LNCAP (cell line): ENCODE data around the gene CPA1.

ENCODE experiments used
- TF ChIP-seq, protein P1 (sequence below): fragments of 450-650 bp; IDR thresholded peaks from 2 replicates; pipeline ENCODE4 v1.5.1; 2017; ENCODE audit warnings: mild to moderate bottlenecking

CPA1 gene

DNA sequence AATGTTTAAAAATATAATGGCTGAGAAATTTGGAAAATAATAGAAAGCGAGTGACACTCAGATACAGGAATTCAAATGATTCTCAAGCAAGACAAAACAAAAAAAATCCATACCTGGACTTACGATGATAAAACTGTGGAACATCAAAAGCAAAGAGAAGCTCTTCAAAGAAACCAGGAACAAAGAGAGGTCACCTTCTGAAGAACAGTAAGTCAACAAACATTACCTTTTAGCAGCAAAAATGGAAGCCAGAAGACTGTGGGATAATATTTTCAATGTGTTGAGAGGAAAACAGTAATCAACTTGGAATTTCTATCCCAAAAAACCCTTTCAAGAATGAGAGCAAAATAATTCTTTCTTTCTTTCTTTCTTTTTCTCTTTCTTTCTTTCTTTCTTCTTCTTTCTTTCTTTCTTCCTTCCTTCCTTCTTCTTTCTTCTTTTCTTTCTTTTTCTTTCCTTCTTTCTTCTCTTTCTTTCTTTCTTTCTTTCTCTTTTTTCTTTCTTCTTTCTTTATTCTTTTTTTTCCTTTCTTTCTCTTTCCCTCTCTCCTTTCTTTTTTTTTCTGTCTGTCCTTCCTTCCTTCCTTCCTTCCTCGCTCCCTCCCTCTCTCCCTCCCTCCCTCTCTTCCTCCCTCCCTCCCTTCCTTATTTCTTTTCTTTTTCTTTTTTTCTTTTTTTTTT lies 37.5 kb upstream of the CPA1 start:
- TF ChIP-seq, protein P1, sequence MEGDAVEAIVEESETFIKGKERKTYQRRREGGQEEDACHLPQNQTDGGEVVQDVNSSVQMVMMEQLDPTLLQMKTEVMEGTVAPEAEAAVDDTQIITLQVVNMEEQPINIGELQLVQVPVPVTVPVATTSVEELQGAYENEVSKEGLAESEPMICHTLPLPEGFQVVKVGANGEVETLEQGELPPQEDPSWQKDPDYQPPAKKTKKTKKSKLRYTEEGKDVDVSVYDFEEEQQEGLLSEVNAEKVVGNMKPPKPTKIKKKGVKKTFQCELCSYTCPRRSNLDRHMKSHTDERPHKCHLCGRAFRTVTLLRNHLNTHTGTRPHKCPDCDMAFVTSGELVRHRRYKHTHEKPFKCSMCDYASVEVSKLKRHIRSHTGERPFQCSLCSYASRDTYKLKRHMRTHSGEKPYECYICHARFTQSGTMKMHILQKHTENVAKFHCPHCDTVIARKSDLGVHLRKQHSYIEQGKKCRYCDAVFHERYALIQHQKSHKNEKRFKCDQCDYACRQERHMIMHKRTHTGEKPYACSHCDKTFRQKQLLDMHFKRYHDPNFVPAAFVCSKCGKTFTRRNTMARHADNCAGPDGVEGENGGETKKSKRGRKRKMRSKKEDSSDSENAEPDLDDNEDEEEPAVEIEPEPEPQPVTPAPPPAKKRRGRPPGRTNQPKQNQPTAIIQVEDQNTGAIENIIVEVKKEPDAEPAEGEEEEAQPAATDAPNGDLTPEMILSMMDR, result no peak

DNA sequence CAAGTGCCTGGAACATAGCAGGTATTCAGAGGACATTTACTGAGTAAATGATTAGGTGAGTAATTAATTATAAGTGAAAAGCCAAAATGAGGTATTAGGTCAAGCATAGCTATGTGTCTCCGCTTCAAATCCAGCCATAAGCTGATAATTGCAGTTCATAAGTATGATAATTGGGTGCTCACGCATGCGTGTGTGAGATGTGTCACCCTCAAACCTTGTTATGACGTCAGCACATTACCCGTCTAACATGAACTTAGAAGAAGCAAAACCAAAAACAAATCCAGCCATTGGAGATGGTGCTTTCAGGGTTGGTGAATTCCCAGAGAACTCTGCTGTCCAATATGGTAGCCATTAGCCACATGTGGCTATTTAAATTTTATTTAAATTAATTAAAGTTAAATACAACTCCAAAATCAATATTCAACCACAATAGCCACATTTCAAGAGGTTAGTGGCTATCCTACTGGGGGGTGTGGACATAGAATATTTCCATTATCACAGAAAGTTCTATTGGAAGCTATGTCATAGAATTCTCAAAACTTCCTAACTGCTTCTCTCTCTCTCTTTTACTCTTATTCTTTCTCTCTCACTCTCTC lies 35.9 kb upstream of the CPA1 start, which contains the start of gene CPA5:
TSS of gene CPA5 (plus strand) at position 546 of the 596 bp plus-strand sequence. CDS start 1,670 bp downstream, outside the sequence.
- TF ChIP-seq, protein P1, result no peak

DNA sequence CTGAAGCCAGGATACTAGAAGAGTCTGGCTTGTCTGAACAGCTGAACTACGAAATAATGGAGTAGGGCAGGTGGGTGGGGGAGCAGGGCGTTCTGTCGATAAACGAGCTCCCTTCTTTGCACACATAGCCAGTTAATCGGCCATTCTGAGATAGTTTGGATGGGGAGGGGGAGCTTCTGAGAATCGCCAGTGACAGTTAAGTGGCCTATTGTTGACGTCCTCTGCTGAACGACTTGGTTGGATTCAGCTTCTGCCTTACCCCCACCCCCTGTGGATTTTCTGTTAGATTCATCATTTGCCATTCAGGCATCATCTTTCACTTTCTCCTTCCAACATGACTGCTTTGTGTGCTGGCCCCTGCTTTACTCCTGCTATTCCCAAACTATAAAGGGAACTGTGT lies 35.2 kb upstream of the CPA1 start:
- TF ChIP-seq, protein P1, result no peak

DNA sequence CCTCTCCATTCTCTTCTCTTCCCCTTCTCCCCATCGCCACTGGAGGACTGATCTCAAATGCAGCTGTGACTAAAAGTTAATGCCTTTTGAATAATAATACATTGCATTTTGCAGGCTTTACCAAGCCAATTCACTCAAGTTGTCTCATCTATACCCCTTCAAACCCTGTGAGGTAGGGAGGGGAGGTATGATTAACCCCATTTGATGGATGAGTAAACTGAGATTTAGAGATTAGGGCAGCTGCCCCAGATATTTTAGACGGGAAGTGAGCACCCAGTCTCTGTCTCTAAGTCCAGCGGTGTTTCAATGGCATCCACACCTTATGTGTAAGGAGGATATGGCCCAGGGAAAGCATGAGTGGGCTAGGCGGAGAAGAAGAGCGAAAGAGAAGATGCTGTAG lies 34.6 kb upstream of the CPA1 start:
- TF ChIP-seq, protein P1, result no peak

DNA sequence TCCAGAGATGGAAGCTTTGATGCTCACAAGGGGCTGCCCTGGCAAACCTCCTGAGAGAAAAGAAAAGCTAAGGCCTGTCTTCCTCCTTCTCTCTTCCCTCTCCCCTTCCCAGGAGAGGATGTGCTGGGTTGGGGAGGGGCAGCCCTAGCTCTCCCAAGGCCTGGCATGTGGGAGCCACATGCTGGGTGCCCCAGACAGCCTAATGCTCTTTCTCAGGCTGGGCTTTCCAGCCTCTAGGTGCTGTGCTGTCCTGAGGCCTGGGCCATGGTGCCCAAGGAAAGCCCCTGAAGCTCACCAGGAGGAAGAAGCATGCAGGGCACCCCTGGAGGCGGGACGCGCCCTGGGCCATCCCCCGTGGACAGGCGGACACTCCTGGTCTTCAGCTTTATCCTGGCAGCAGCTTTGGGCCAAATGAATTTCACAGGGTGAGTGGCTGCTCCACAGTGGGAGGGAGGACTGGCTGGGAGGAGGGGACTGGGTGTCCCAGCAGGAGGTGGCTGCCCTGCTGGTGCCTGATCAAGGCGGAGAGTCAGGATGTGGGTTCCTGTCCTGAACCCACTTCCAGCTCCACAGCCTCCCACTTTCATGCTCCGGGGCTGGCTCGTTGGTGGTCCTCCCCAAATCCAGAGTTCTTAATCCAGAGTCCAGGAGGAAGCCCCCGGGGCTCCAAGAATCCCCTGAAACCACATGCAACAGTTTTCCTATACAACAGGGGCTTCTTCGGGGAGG lies 34.0 kb upstream of the CPA1 start:
- TF ChIP-seq, protein P1, result no peak

DNA sequence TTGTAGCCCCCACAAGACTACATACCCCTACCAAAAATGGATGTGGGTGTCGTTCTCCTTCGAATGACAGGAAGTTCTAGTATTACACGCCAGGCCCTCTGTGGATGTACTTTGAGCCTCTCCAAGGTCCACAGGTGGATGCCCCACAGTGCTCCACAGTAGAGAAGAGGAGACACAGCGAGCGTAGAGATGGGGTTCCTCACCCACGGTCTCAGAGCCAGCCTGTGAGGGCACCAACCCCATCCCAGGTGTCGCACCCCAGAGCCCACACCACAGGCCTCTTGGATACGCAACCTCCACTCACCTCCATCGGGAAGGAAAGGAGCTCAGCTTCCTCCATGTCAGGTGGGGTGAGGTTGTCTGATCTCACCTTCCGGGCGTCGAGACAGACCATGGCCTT lies 33.4 kb upstream of the CPA1 start:
- TF ChIP-seq, protein P1, result no peak

DNA sequence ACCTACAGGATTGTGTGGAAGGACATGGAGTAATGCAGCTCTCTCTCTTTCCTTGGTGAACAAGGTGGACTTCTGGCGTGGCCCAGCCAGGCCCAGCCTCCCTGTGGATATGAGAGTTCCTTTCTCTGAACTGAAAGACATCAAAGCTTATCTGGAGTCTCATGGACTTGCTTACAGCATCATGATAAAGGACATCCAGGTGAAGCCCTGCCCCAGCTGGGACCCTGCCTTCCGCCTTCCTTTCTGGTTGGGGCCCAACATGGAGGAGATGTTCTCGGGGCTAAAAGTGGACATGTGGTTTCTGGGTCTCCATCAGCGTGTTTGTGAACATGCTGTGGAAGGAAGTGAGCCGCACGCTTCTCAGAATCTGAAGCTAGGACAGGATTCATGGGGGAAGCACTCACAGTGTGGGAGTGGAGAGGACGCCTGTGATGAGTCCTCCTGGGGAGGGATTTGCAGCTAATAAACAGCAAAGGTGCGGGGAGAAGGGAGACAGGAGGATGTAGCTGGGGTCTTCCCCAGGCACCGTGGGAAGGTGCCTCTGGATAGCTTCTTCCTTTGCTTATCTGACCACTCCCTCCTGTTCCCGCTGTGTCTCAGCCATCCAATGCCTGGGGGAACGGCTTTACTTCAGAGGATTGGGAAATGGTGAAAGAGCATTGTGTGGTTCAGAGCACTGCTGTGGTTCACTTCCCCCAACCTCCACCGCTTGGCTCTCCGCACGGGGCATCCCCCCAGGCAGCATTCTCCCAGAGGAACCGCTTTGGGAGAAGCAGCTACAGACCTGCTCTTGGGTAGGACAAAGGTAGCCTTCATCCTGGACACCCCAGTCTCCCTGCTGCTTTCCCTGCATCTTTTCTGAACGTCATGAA lies 30.1 kb upstream of the CPA1 start:
- TF ChIP-seq, protein P1, result no peak
